Measurements from ENCODE around the gene NUP93. TPM values are rescaled to one million over a fixed set of nuclear protein-coding genes. Genes with fewer than 3 reads are reported as not detected.

Gene NUP93
- total and polyA plus RNA-seq, 10 donors = 29.2 to 102 (median 56.6) TPM

GRCh38 chr16:56885446-56886162, 155.7 kb downstream of the NUP93 start:
- H3K27ac ChIP-seq = no peak overlapping the region
- intact Hi-C loops (cut with DNase I; ENCODE audit: low total_unique reads) = no loop called here
- H3K9me3 ChIP-seq = no peaks in the 10 kb centered on the region
- WGBS, 5 donors = 76 to 88% (median 83%) methylated on average over 9 of the region's 9 CpGs
- TF ChIP-seq POLR2A (IDR thresholded peaks at IDR 0.05) (no peak), CTCF (IDR thresholded peaks at IDR 0.05 in 8 of 11, conservative IDR thresholded peaks at IDR 0.05 in 3 of 11) (no peak), POLR2AphosphoS5 (IDR thresholded peaks at IDR 0.05) (no peak)
- no peaks in the 10 kb centered on the region for H3K36me3 ChIP-seq
- DNase-seq = no peak
- H3K4me3 ChIP-seq = no peak overlapping the region
- H3K27me3 ChIP-seq (replicated peaks in 1 of 7) = no peaks in the 10 kb centered on the region
- H3K4me1 ChIP-seq = peaks cover 0 to 10% (median 6%) of the 10 kb centered on the region in 6 donors

GRCh38 chr16:56886296-56886695, 156.4 kb downstream of the NUP93 start:
- Histone ChIP-seq H3K36me3 (no peaks in the 10 kb centered on the region), H3K27me3 (replicated peaks in 1 of 7) (no peaks in the 10 kb centered on the region), H3K4me1 (peaks cover 0 to 10% (median 6%) of the 10 kb centered on the region in 6 donors), H3K4me3 (no peak overlapping the region), H3K9me3 (no peaks in the 10 kb centered on the region), H3K27ac (no peak overlapping the region)
- no peak for DNase-seq
- intact Hi-C loops (cut with DNase I; ENCODE audit: low total_unique reads) = no loop called here
- 88 to 97% (median 92%) methylated on average over 12 of the region's 12 CpGs for WGBS, 5 donors
- TF ChIP-seq CTCF (IDR thresholded peaks at IDR 0.05 in 8 of 11, conservative IDR thresholded peaks at IDR 0.05 in 3 of 11) = no peak

GRCh38 chr16:56886826-56887225, 156.9 kb downstream of the NUP93 start:
- Histone ChIP-seq H3K36me3 (no peaks in the 10 kb centered on the region), H3K9me3 (no peaks in the 10 kb centered on the region), H3K4me3 (no peak overlapping the region), H3K27ac (no peak overlapping the region), H3K4me1 (peaks cover 0 to 10% (median 6%) of the 10 kb centered on the region in 6 donors), H3K27me3 (replicated peaks in 1 of 7) (no peaks in the 10 kb centered on the region)
- intact Hi-C loops (cut with DNase I; ENCODE audit: low total_unique reads) = no loop called here
- DNase-seq = no peak
- WGBS, 5 donors = 83 to 96% (median 87%) methylated on average over 9 of the region's 9 CpGs
- TF ChIP-seq POLR2A (IDR thresholded peaks at IDR 0.05) (no peak), CTCF (IDR thresholded peaks at IDR 0.05 in 8 of 11, conservative IDR thresholded peaks at IDR 0.05 in 3 of 11) (no peak), POLR2AphosphoS5 (IDR thresholded peaks at IDR 0.05) (no peak)

GRCh38 chr16:56888806-56889205, 158.9 kb downstream of the NUP93 start:
- no peak for TF ChIP-seq CTCF (IDR thresholded peaks at IDR 0.05 in 8 of 11, conservative IDR thresholded peaks at IDR 0.05 in 3 of 11)
- no peak for TF ChIP-seq POLR2A (IDR thresholded peaks at IDR 0.05)
- TF ChIP-seq POLR2AphosphoS5 (IDR thresholded peaks at IDR 0.05) = peak in 2 of 3 donors; percentile 45 to 49
- no peaks in the 10 kb centered on the region for H3K27me3 ChIP-seq (replicated peaks in 1 of 7)
- intact Hi-C loops (cut with DNase I; ENCODE audit: low total_unique reads) = no loop called here
- no peaks in the 10 kb centered on the region for H3K36me3 ChIP-seq
- peak overlapping the region in 1 of 8 donors; percentile 33 for H3K27ac ChIP-seq
- no peaks in the 10 kb centered on the region for H3K9me3 ChIP-seq
- peaks cover 0 to 10% (median 6%) of the 10 kb centered on the region in 6 donors for H3K4me1 ChIP-seq
- DNase-seq = peak; percentile 86
- no peak overlapping the region for H3K4me3 ChIP-seq
- WGBS, 5 donors = 69 to 81% (median 73%) methylated on average over 7 of the region's 7 CpGs

Data from spleen (tissue), 11 donors.